Cardiac muscle cell (in vitro differentiated cells and primary cell): Measurements from ENCODE around the gene TMEM109. TPM values are rescaled to one million over a fixed set of nuclear protein-coding genes. Genes with fewer than 3 reads are reported as not detected.

Source experiments
- DNase-seq, 2 donors: peaks; one replicate each; pipeline versions ENCODE4 v3.0.0 to v3.0.0-alpha.2; 2010 to 2017; ENCODE audit warnings: low read depth in 1 of 2, low spot score in 1 of 2
- H3K27ac ChIP-seq: fragments of 200-600 bp; sonication (generic); 2 replicates; pipeline ENCODE4 v1.5.1; 2016
- H3K27me3 ChIP-seq: fragments of 200-600 bp; sonication (generic); 2 replicates; pipeline ENCODE4 v1.6.0; 2016; ENCODE audit warnings: control low read depth
- H3K36me3 ChIP-seq: fragments of 200-600 bp; sonication (generic); 2 replicates; pipeline ENCODE4 v1.5.1; 2016; ENCODE audit warnings: control low read depth
- H3K4me1 ChIP-seq: fragments of 200-600 bp; sonication (generic); 2 replicates; pipeline ENCODE4 v1.8.1; 2017; ENCODE audit warnings: low read depth, mild to moderate bottlenecking, mixed run types
- H3K4me3 ChIP-seq: fragments of 200-600 bp; sonication (generic); 2 replicates; pipeline ENCODE4 v1.5.1; 2016; ENCODE audit warnings: mild to moderate bottlenecking
- H3K9me3 ChIP-seq: fragments of 200-600 bp; sonication (generic); 2 replicates; pipeline ENCODE4 v1.5.1; 2017; ENCODE audit warnings: low read depth, mild to moderate bottlenecking, control low read depth
- polyA plus RNA-seq: library from polyadenylated mRNA; unstranded; fragments of >200 nt; fragmentation: Nextera tagmentation; extraction: Ambion mirVana; gene quantifications from 2 replicates; pipeline ENCODE4 v1.2.1, GENCODE V29; 2016
- total RNA-seq: library from RNA; depleted of rRNA; stranded (reverse); fragments of >200 nt; gene quantifications from 2 replicates; pipeline ENCODE4 v1.2.3, GENCODE V29; 2016
- TF ChIP-seq, protein P1 (sequence below): IDR thresholded peaks from 2 replicates; pipeline ENCODE4 v1.5.1; 2012; ENCODE audit warnings: low read depth, mild to moderate bottlenecking, low read length

TMEM109 gene
- total and polyA plus RNA-seq, 2 experiments from 2014 or later, result 56.7 to 109 TPM

DNA sequence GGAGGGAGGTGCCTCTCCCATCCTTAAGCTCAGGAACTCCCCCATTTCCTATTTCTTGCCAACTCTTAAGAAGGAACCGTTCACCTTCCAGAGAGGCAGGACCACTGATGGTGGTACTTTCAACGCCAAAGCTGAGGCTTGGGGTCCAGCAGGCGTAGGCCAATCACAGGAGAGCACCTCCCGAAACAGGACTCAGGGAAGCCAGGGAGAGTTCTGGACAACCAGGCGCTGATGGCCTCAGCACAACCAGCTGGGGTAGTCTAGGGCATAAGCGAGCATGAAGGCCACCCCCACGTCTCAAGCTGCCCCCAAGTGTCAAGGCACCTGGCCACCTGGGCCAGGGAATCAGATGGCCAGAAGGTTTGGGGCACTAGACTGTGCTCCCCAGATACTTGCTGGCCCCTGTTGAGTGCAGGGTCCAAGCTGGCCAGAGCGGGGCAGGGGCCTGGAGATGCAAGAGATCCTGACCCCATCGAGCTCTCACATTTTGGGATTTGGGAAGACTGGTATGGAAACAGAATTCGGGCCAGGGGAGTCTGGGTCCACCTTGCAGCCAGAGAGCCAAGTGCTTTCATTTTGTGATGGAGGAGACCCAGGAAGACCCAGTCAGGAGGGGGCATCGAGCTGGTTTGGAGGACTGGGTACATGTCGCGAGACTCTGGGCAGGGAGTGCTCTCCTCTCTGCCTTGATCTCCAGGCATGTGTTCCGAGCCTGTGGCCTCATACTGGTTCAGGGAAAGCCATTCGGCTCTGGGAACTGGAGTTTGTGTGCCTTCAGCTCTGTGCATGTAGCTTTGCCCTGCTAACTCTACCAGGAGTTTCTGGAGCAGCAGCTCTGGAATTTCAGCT lies 58.4 kb downstream of the TMEM109 start:
- Histone ChIP-seq H3K4me1 (no peaks in the 10 kb centered on the region), H3K4me3 (no peak overlapping the region), H3K27me3 (no peaks in the 10 kb centered on the region), H3K27ac (no peak overlapping the region), H3K36me3 (no peaks in the 10 kb centered on the region), H3K9me3 (no peaks in the 10 kb centered on the region)
- no peak for DNase-seq
- TF ChIP-seq, protein P1, sequence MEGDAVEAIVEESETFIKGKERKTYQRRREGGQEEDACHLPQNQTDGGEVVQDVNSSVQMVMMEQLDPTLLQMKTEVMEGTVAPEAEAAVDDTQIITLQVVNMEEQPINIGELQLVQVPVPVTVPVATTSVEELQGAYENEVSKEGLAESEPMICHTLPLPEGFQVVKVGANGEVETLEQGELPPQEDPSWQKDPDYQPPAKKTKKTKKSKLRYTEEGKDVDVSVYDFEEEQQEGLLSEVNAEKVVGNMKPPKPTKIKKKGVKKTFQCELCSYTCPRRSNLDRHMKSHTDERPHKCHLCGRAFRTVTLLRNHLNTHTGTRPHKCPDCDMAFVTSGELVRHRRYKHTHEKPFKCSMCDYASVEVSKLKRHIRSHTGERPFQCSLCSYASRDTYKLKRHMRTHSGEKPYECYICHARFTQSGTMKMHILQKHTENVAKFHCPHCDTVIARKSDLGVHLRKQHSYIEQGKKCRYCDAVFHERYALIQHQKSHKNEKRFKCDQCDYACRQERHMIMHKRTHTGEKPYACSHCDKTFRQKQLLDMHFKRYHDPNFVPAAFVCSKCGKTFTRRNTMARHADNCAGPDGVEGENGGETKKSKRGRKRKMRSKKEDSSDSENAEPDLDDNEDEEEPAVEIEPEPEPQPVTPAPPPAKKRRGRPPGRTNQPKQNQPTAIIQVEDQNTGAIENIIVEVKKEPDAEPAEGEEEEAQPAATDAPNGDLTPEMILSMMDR, result no peak

Other genes with a start within 250 kb of the TMEM109 start
- not detected in 2 replicates for gene MS4A8, start 214.5 kb upstream of the TMEM109 start, total RNA-seq
- not detected in 2 replicates for gene MS4A8, start 214.5 kb upstream of the TMEM109 start, polyA plus RNA-seq
- gene MS4A18, start 189.4 kb upstream of the TMEM109 start, total RNA-seq, result not detected in 2 replicates
- gene MS4A18, start 189.4 kb upstream of the TMEM109 start, polyA plus RNA-seq, result not detected in 2 replicates
- gene MS4A15, start 157.3 kb upstream of the TMEM109 start, total RNA-seq, result not detected in 2 replicates
- gene MS4A15, start 157.3 kb upstream of the TMEM109 start, polyA plus RNA-seq, result not detected in 2 replicates
- gene MS4A10, start 128.8 kb upstream of the TMEM109 start, total RNA-seq, result not detected in 2 replicates
- gene MS4A10, start 128.8 kb upstream of the TMEM109 start, polyA plus RNA-seq, result not detected in 2 replicates
- 16.5 and 18.1 TPM in 2 replicates for gene CCDC86, start 72.0 kb upstream of the TMEM109 start, total RNA-seq
- 30.9 and 37.4 TPM in 2 replicates for gene CCDC86, start 72.0 kb upstream of the TMEM109 start, polyA plus RNA-seq
- 0.04 and 0.09 TPM in 2 replicates for gene PTGDR2, start 58.2 kb upstream of the TMEM109 start, total RNA-seq
- gene PTGDR2, start 58.2 kb upstream of the TMEM109 start, polyA plus RNA-seq, result 0.07 TPM in 2 replicates
- gene ZP1, start 46.6 kb upstream of the TMEM109 start, total RNA-seq, result not detected in 2 replicates
- gene ZP1, start 46.6 kb upstream of the TMEM109 start, polyA plus RNA-seq, result 1.9 TPM in 1 of 2 replicates, not detected in the other
- 58.8 and 75.2 TPM in 2 replicates for gene PRPF19, start 7.6 kb upstream of the TMEM109 start, total RNA-seq
- 14.9 and 17.0 TPM in 2 replicates for gene PRPF19, start 7.6 kb upstream of the TMEM109 start, polyA plus RNA-seq
- gene TMEM132A, start 10.3 kb downstream of the TMEM109 start, total RNA-seq, result 154 and 188 TPM in 2 replicates
- gene TMEM132A, start 10.3 kb downstream of the TMEM109 start, polyA plus RNA-seq, result 143 and 176 TPM in 2 replicates
- gene SLC15A3, start 38.0 kb downstream of the TMEM109 start, total RNA-seq, result 2.1 TPM in 1 of 2 replicates, not detected in the other
- gene SLC15A3, start 38.0 kb downstream of the TMEM109 start, polyA plus RNA-seq, result 0.27 TPM in 1 of 2 replicates, not detected in the other
- gene CD6, start 57.5 kb downstream of the TMEM109 start, total RNA-seq, result 0.35 and 4.2 TPM in 2 replicates
- not detected in 2 replicates for gene CD6, start 57.5 kb downstream of the TMEM109 start, polyA plus RNA-seq
- gene CD5, start 188.3 kb downstream of the TMEM109 start, total RNA-seq, result not detected in 2 replicates
- gene CD5, start 188.3 kb downstream of the TMEM109 start, polyA plus RNA-seq, result not detected in 2 replicates
- gene VPS37C, start 247.3 kb downstream of the TMEM109 start, total RNA-seq, result 22.0 and 24.6 TPM in 2 replicates
- 19.2 and 20.8 TPM in 2 replicates for gene VPS37C, start 247.3 kb downstream of the TMEM109 start, polyA plus RNA-seq